Thyroid gland (tissue), 4 donors: ENCODE data around the gene SLC8A3. TPM values are rescaled to one million over a fixed set of nuclear protein-coding genes. Genes with fewer than 3 reads are reported as not detected.

Experiments
- DNase-seq, 2 donors: peaks; one replicate each; pipeline ENCODE4 v3.0.0-alpha.2; 2019
- H3K27ac ChIP-seq, 3 donors: fragments of 200-600 bp; sonication (generic); 1 replicate in 2 of 3; 2 replicates in 1 of 3; pipeline ENCODE4 v1.5.1; 2016 to 2019; ENCODE audit warnings: mild to moderate bottlenecking in 1 of 3, moderate library complexity in 1 of 3
- H3K27me3 ChIP-seq: fragments of 200-600 bp; sonication (generic); one replicate; pipeline ENCODE4 v1.5.1; 2019
- H3K36me3 ChIP-seq, 2 donors: fragments of 200-600 bp; sonication (generic); one replicate each; pipeline ENCODE4 v1.5.1; 2016 to 2019
- H3K4me1 ChIP-seq, 2 donors: fragments of 200-600 bp; sonication (generic); one replicate each; pipeline ENCODE4 v1.5.1; 2017 to 2019
- H3K4me3 ChIP-seq, 3 donors: fragments of 200-600 bp; sonication (generic); replicated peaks in 1 of 3; 1 replicate in 2 of 3; 2 replicates in 1 of 3; pipeline ENCODE4 v1.5.1; 2016; ENCODE audit warnings: mild to moderate bottlenecking in 1 of 3
- H3K9me3 ChIP-seq: fragments of 200-600 bp; sonication (generic); one replicate; pipeline ENCODE4 v1.5.1; 2017
- POLR2A ChIP-seq, 2 donors: fragments of 450-650 bp; IDR thresholded peaks; one replicate each; pipeline ENCODE4 v1.6.1; 2017; ENCODE audit warnings: antibody characterized with exemption in 2 of 2, mild to moderate bottlenecking in 2 of 2, moderate library complexity in 1 of 2
- WGBS, 2 donors: methylation state at CpG; one replicate each; pipeline ENCODE4 v1.1.5; 2017; 5-methylcytosine and 5-hydroxymethylcytosine counted together
- intact Hi-C: fragments of 100-400 bp; cut with DNase I; formaldehyde crosslinking; loops from one replicate; pipeline ENCODE4 v1.15.1; 2023
- total RNA-seq, 4 donors: library from RNA; depleted of rRNA; stranded (reverse); fragments of >200 nt; gene quantifications; one replicate each; pipeline ENCODE4 v1.2.3, GENCODE V29; 2016
- TF ChIP-seq, protein P1 (sequence below), 6 experiments: fragments of 200-600 bp in 3 of 6; fragments of 450-650 bp in 3 of 6; sonication (generic) in 3 of 6; IDR thresholded peaks; one replicate each; pipeline ENCODE4 v1.5.1; 2016 to 2019; ENCODE audit warnings: antibody characterized with exemption in 6 of 6, mild to moderate bottlenecking in 2 of 6, inconsistent platforms in 1 of 6, moderate library complexity in 1 of 6

SLC8A3 gene
- total RNA-seq, 4 donors from 2014 or later, result 0.29 TPM; not detected in 3

DNA sequence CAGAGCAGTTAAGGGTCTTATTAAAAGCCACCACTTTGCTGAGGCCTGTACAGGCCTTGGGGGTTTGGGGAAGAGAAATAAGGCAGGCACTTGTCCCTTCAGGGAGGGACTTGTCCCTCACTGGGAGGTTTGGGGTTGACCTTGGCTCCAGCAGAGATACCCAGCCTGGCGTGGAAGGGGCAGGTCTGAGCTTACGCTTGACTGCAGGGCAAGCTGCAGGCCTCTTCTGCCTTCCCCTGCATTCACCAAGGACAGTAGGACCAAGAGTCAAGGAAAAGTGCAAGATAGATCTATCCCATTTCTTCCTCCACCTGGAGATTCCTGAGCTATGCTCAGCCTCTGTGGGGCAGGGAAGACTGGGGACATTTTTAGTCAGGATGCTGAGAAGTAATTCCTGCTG is 155.2 kb downstream of the SLC8A3 start:
- peak overlapping the region in 1 of 3 donors; percentile 40 for H3K27ac ChIP-seq
- DNase-seq, result peak in 1 of 2 donors; percentile 6
- no peaks in the 10 kb centered on the region for H3K36me3 ChIP-seq
- H3K27me3 ChIP-seq, result no peaks in the 10 kb centered on the region
- H3K4me1 ChIP-seq, result peaks cover 8 to 9% of the 10 kb centered on the region in 2 donors
- intact Hi-C loops, result no loop called here
- H3K9me3 ChIP-seq, result no peaks in the 10 kb centered on the region
- H3K4me3 ChIP-seq, result no peak overlapping the region
- 70 to 100% methylated on average over 1 to 2 of the region's 2 CpGs for WGBS, 2 donors
- TF ChIP-seq, protein P1, sequence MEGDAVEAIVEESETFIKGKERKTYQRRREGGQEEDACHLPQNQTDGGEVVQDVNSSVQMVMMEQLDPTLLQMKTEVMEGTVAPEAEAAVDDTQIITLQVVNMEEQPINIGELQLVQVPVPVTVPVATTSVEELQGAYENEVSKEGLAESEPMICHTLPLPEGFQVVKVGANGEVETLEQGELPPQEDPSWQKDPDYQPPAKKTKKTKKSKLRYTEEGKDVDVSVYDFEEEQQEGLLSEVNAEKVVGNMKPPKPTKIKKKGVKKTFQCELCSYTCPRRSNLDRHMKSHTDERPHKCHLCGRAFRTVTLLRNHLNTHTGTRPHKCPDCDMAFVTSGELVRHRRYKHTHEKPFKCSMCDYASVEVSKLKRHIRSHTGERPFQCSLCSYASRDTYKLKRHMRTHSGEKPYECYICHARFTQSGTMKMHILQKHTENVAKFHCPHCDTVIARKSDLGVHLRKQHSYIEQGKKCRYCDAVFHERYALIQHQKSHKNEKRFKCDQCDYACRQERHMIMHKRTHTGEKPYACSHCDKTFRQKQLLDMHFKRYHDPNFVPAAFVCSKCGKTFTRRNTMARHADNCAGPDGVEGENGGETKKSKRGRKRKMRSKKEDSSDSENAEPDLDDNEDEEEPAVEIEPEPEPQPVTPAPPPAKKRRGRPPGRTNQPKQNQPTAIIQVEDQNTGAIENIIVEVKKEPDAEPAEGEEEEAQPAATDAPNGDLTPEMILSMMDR (IDR thresholded peaks at IDR 0.05), result no peak
- no peak for TF ChIP-seq POLR2A (IDR thresholded peaks at IDR 0.05)

GRCh38 chr14:70033116-70033515 is 155.6 kb downstream of the SLC8A3 start:
- intact Hi-C loops, result no loop called here
- no peaks in the 10 kb centered on the region for H3K27me3 ChIP-seq
- no peak overlapping the region for H3K4me3 ChIP-seq
- no peak for TF ChIP-seq POLR2A (IDR thresholded peaks at IDR 0.05)
- TF ChIP-seq, protein P1 (IDR thresholded peaks at IDR 0.05), result no peak
- peak overlapping the region in 1 of 3 donors; percentile 40 for H3K27ac ChIP-seq
- H3K4me1 ChIP-seq, result peaks cover 8 to 9% of the 10 kb centered on the region in 2 donors
- H3K36me3 ChIP-seq, result no peaks in the 10 kb centered on the region
- 46 to 58% methylated on average over 8 of the region's 8 CpGs for WGBS, 2 donors
- DNase-seq, result peak; percentile 37 to 42
- H3K9me3 ChIP-seq, result no peaks in the 10 kb centered on the region

DNA sequence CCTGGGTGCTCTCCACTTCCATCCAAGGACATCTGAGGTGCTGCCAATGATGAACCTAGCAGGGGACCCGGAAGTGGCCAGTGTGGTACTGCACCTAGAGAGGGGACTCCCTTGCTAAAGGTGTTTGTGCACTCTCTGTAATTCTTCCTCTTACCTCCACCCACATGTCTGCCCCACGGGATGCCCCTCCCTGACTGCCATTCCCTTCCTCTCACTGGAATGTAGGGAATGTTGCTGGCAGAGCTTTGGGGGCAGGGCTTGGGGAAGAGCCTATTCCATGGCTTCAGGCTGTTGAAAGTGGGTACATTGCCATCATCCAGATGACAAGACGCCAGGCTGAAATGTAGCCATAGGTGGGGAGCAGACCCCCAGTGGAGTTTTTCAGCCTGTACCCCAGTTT is 156.3 kb downstream of the SLC8A3 start:
- no peaks in the 10 kb centered on the region for H3K36me3 ChIP-seq
- no peaks in the 10 kb centered on the region for H3K9me3 ChIP-seq
- intact Hi-C loops, result no loop called here
- WGBS, 2 donors, result 40 to 63% methylated on average over 3 of the region's 3 CpGs
- H3K4me3 ChIP-seq, result no peak overlapping the region
- peak; percentile 6 to 9 for DNase-seq
- no peak for TF ChIP-seq POLR2A (IDR thresholded peaks at IDR 0.05)
- TF ChIP-seq, protein P1 (IDR thresholded peaks at IDR 0.05), result no peak
- H3K4me1 ChIP-seq, result peaks cover 8 to 9% of the 10 kb centered on the region in 2 donors
- no peaks in the 10 kb centered on the region for H3K27me3 ChIP-seq
- H3K27ac ChIP-seq, result no peak overlapping the region

- intact Hi-C loops, result no loop called here
- no peaks in the 10 kb centered on the region for H3K27me3 ChIP-seq
- no peaks in the 10 kb centered on the region for H3K36me3 ChIP-seq
- H3K4me1 ChIP-seq, result peaks cover 8 to 9% of the 10 kb centered on the region in 2 donors
- H3K27ac ChIP-seq, result no peak overlapping the region
- WGBS, 2 donors, result 89 to 90% methylated on average over 6 to 9 of the region's 9 CpGs
- DNase-seq, result no peak
- H3K9me3 ChIP-seq, result no peaks in the 10 kb centered on the region
- no peak overlapping the region for H3K4me3 ChIP-seq
- TF ChIP-seq, protein P1 (IDR thresholded peaks at IDR 0.05), result no peak
- no peak for TF ChIP-seq POLR2A (IDR thresholded peaks at IDR 0.05)
Observed at GRCh38 chr14:70032016-70032415, 156.7 kb downstream of the SLC8A3 start.

DNA sequence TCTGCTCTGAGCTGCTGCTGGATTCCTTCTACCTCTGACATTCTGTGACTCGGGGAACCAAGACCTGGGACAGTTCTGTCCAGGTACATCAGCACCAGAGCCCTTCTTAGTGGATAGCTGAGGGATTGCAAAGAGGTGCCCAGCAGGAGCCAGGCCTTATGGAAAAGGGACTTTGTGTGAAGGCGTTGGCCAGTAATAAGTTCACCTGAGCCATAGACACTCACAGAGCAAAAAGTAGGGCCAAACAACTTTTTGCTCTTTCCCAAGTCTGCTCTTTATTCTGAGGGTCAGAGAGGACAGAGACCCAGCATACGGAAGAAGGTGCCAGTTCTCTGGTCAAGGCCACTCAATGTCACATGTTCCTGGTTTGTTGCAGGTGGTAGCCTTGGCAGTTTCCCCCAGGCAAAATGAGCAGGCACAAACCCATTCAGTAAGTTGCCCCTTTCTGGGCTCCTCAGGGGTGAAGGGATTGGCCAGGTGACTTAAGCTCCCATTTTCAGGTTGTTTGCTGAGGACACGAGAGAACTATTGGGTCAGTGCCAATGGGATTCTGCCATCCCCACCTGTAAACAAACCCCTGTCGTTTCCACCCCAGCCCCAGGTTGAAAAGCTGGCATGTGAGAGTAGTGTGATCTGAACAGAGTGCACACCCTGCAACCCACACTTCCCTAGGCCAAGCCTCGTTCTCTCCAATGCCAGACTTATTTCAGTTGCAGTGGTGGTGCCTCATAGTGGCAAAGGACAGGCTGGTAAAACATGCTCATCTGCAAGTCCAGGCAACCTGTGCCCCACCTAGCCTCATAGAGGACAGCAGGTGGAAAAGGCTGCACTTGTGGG is 159.2 kb downstream of the SLC8A3 start:
- intact Hi-C loops, result loop anchor here (2.0 kb wide), 1 partner anchor 211 kb away; no protein-coding TSS in a partner anchor
- TF ChIP-seq POLR2A (IDR thresholded peaks at IDR 0.05), result no peak
- TF ChIP-seq, protein P1 (IDR thresholded peaks at IDR 0.05), result no peak
- no peak for DNase-seq
- Histone ChIP-seq H3K27me3 (no peaks in the 10 kb centered on the region), H3K27ac (no peak overlapping the region), H3K36me3 (no peaks in the 10 kb centered on the region), H3K4me3 (no peak overlapping the region), H3K9me3 (no peaks in the 10 kb centered on the region), H3K4me1 (peaks cover 8 to 9% of the 10 kb centered on the region in 2 donors)
- WGBS, 2 donors, result 73 to 87% methylated on average over 6 of the region's 6 CpGs
